NB4 (cell line): ENCODE measurements around the gene ZNF70.

Experiments used
- DNase-seq: peaks from one replicate; pipeline ENCODE4 v3.0.0; 2010; ENCODE audit warnings: low read depth
- H3K4me3 ChIP-seq: one replicate; pipeline ENCODE4 v1.5.1; 2011; ENCODE audit warnings: mild to moderate bottlenecking, low read depth, low read length, moderate library complexity
- CTCF ChIP-seq: IDR thresholded peaks from one replicate; pipeline ENCODE4 v1.5.1; 2012; ENCODE audit warnings: low read depth, low read length
- MAX ChIP-seq: IDR thresholded peaks from 2 replicates; pipeline ENCODE4 v1.6.1; 2011; ENCODE audit warnings: low read depth, low read length
- MYC ChIP-seq: IDR thresholded peaks from 2 replicates; pipeline ENCODE4 v1.6.1; 2011; ENCODE audit warnings: low read depth, low read length
- POLR2A ChIP-seq: IDR thresholded peaks from 2 replicates; pipeline ENCODE4 v1.6.1; 2011; ENCODE audit warnings: mild to moderate bottlenecking; ENCODE audit not compliant: insufficient read length; ENCODE audit errors: extremely low read depth

ZNF70 gene

GRCh38 chr22:23775779-23776375 lies 25.0 kb upstream of the ZNF70 start:
- DNase-seq: no peak
- no peak for TF ChIP-seq CTCF
- TF ChIP-seq MYC: no peak
- no peak for TF ChIP-seq MAX
- TF ChIP-seq POLR2A: no peak
- H3K4me3 ChIP-seq: no peak overlapping the region

GRCh38 chr22:23774922-23775436 lies 24.1 kb upstream of the ZNF70 start:
- no peak overlapping the region for H3K4me3 ChIP-seq
- TF ChIP-seq MYC (no peak), CTCF (no peak), POLR2A (no peak), MAX (no peak)
- DNase-seq: no peak

- TF ChIP-seq CTCF (no peak), MAX (no peak), MYC (no peak), POLR2A (no peak)
- DNase-seq: no peak
- no peak overlapping the region for H3K4me3 ChIP-seq
Measured at GRCh38 chr22:23774114-23774921, 23.4 kb upstream of the ZNF70 start.

- no peak for DNase-seq
- no peak overlapping the region for H3K4me3 ChIP-seq
- TF ChIP-seq POLR2A (no peak), CTCF (no peak), MYC (no peak), MAX (no peak)
Measured at GRCh38 chr22:23773483-23774113, 22.7 kb upstream of the ZNF70 start.

GRCh38 chr22:23772649-23773473 lies 21.9 kb upstream of the ZNF70 start, which contains the start of gene MMP11:
Gene MMP11 (plus strand): TSS chr22:23772849. CDS start chr22:23772871, 22 bp downstream.
- H3K4me3 ChIP-seq: no peak within 1 kb of the TSS
- peak; percentile 46 for DNase-seq
- TF ChIP-seq CTCF: no peak
- no peak for TF ChIP-seq MAX
